ENCODE results near the gene CYP24A1.

The CYP24A1 gene

DNA sequence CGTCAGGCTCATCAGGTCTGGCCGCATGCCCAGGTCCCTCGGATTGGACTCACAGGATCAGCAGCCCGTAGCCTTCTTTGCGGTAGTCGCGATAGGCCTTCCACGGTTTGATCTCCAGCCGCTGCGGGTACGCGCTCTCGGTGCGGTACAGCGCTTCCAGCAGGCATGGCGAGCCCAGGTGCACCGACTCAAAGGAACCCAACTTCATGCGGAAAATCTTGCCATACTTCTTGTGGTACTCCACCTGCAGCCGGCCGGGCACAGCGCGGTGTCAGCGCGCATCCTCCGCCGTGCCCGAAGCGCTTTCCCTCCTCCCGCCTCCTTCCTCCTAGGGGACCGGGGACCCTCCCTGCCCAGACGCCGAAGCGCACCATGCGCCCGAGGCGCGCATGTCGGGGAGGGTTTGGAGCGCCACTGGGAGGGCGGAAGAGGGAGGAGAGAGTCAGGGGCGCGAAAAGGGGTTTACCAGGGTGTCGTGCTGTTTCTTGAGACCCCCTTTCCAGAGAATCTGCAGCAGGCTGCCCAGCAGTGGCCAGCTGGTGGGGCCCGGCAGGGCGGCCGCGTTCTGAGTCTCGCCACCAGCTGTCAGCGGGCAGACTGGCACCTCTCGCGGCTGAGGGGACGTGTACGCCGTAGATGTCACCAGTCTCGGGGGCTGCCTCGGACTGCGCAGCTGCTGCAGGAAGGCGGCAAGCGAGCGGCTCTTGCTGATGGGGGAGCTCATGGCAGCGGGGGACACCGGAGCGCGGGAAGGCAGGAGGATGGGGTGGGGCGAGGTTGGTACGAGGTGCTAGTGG, 732 bp downstream of the CYP24A1 start:
- DNase-seq, result peak; percentile 2

DNA sequence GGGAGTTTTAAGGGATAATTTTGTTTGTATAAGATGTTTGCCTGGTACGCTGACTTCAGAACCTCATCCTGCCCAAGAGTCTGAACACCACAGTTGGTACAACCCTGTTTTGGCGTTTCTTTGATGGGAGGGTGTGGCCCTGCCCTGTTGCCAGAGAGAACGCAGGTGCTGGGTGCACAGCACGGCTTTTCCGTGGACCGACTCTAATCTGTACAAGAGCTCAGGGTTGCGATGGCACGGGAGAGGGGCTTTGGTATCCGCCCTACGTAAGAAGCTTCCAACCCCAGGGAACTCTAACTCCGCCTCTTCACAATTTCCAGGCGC, 1.3 kb downstream of the CYP24A1 start:
- no peak for DNase-seq

DNA sequence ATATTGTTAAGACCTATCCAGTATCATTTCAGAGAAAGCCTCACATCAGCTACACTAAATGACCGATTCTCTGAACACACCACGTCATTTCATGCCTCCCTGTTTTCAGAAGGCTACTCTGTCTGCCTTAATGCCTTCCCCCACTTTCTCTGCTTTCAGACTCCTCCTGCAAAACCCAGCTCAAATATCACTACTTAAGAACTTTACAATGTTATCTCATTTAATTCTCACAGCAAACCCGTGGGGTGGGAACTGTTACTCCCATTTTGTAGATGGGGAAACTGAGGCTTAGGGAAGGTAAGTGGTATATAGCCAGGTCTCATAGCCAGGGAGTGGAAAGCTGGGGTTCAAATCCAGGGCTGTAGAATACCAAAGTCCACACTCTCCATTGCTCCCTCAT, 2.8 kb downstream of the CYP24A1 start:
- no peak for DNase-seq

DNA sequence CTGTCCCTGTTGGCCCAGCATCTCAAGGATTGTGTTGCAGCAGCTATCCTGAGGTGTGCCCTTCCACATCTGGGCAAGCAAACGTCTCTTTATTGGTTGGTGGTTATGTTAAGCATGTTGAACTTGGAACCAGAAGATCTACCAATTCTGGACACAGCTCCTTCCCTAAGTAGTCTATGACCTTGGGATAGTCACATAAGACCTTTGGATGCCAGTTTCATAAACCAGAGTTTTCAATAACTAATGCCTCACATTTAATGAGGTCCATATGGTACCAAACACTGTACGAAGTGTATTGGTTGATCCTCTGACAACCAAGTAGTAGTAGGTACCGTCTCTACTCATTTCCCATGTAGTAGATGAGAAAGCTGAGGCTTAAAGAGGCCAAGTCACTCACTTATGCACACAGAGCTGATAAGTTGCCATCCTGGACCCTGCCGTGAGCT, 3.7 kb downstream of the CYP24A1 start:
- DNase-seq, result no peak

DNA sequence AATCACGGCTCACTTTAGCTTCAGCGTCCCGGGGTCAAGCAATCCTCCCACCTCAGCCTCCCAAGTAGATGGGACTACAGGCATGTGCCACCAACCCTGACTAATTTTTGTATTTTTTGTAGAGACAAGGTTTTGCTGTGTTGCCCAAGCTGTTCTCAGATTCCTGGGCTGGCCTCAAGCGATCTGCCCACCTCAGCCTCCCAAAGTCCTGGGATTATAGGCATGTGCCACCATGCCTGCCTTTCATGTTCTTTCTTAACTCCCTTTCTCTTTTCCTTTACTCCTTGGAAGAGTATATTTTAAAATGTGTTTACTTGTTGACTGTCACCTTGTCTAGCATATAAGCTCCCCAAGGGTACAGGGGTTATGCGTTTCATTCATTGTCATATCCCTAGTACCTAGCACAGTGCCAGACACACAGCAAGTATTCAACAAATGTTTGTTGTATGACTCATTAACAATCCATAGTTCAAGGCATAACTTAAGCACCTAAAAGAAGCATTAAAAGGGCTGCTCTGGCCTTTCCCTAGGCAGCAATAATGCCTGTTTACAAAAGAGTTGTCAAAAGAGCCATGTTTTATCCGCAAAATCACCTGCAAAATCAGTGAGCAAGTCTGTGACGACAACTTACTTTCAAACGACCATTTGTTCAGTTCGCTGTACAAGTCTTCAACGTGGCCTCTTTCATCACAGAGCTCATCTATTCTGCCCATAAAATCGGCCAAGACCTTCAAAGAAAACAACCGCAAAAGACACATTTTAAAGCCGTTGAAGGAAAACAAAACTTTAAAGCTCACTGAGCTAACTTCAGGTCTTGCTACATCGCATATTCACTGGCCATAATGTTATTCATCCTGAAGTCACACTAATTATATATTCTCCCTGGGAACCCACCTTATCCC, 4.6 kb downstream of the CYP24A1 start:
- no peak for DNase-seq

DNA sequence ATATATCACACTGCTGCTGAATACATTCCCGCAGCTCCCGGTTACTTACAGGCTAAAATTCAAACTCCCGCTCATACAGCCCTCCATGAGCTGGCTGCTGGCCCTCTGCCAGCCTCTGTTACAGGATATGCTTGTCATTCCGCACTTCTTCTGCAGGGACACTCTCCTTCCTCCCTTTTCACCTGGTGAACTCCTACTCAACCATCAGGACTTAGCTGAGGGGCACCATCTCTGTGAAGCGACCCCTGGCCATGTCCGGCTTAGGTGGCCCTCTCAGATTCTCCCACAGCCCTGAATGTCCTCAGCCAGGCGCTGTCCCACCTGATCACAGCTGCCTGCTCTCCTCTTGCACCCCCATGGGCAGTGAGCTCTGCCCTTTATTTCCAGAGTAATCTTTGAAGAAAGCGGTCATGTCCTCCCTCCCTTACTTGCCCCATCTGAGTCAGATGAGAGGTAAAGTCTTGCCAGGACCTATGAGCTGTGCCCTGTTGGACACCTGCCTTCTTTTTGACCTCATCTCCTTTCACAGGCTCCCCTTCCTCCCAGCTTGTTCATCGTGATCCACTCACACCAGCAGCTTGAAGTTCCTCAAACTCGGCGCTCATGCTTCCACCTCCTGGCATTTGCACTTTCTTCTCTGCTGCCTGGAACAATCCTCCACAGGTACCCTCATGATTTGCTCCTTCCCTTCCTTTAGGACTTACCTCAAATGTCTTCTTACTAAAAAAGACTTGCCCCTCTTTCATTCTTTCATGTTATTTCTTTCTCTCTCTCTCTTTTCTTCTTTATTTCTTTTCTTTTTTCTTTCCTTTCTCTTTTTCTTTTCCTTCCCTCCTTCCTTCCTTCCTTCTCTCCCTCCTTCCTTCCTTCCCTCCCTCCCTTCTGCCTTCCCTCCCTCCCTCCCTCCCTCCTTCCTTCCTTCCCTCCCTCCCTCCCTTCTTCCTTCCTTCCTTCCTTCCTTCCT, 5.6 kb downstream of the CYP24A1 start:
- DNase-seq, result no peak

DNA sequence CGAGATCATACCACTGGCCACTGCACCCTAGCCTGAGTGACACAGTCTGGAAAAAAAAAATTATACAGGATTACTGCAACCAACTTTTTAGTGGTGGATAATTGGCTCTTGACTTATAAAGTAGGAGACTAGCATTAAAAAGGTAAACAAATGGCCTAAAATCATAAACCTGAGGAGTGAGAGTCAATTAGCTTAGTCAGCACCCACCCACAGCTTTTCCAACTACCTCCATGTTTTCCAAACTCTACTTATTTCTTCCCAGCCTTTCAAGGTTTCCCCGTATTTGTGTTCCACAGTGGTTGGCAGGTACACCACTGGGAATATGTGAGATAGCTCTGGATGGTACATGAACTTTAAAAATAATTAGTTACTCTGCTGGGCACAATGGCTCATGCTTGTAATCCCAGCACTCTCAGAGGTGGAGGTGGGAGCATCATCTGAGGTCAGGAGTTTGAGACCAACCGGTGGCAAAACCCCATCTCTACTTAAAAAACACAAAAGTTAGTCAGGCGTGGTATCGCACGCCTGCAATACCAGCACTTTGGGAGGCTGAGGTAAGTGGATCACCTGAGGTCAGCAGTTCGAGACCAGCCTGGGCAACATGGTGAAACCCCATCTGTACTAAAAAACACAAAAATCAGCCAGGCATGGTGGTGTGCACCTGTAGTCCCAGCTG, 6.7 kb downstream of the CYP24A1 start:
- no peak for DNase-seq

DNA sequence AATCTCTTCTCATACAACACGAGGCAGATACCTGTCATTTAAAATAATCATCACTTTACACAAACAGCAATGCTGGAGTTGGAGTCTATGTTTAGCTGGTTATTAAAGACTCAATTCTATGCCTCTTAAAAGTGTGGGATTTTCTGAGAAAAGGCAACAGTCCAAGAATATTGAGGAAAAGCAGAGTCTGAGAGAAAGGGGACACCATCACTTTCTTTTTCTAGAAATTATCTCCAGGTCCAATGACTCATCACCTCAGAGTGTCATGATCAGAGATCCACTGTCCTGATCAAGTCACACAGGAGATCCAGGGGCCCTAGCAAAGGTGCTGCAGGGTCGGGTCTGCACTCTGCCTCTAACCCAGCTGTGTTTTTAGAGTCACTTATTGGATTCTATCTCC, 8.0 kb downstream of the CYP24A1 start:
- no peak for DNase-seq

DNA sequence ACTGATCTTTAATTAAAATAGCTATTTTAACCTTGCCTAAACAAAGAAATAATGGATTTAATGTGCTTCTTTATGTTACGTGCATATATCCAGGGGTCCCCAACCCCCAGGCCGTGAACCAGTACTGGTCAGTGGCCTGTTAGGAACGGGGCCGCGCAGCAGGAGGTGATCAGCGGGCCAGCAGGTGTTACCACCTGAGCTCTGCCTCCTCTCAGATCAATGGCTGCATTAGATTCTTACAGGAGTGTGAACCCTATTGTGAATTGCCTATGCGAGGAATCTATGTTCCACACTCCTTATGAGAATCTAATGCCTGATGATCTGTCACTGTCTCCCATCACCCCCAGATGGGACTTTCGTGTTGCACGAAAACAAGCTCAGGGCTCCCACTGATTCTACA, 8.8 kb downstream of the CYP24A1 start:
- DNase-seq, result no peak

DNA sequence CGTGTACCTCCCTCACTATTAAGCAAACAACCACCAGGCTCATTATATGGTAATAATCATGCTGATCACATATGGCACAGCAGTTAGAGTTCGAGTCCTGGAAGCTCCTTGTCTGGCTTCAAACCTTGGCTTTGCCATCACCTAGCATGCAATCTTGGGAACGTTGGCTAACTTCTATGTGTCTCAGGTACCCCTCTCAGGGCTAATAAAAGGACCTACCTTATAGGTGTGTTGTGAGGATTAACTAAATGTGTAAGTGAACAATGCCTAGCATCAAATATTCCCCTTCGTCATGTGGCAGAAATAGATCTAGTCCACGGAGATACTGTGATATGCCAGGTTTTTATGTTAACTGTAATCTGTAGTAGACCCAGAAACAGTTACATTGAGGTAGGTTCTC, 10.4 kb downstream of the CYP24A1 start:
- DNase-seq, result no peak

DNA sequence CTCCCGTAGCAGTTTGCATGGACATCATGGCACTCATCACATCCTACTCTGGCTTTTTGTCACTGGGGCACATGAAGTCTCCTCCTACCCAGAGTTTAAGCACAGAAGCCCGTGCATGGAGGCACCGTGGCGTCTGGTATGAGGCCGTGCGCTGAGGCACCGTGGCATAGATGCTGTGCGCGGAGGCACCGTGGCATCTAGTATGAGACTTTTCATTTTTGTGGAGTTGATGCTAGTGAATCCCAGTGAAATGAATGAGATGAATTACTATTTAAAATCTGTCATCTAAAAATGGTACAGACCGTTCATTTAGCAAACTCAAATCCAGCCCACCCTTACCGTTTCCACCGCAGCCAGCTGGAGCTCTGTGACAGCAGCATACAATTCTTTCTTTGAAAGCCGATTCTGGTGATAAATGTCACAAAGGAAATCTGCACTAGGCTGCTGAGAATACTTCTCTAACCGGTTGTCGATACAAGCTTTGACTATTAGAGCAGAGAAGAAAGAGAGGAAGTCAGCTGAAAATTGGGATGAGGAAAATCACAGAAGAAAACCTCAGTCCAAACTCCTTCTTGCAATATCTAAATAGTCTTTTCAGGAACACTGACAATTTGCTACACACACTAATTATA, 11.3 kb downstream of the CYP24A1 start:
- no peak for DNase-seq

DNA sequence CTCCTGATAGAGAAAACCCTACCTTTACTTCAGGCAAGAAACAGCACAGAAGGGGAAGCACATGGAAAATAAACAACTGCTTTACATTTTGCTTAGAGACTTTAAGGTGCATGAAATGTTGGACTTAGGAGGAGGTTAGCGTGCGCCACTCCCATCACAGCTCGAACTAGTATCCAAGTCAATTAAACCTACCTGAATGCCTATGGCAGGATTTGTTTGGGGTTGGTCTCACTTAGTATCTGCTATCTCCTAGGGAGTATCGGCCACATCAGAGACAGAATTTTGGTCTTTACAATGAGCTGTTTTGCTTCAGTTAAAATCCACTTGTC, 12.0 kb downstream of the CYP24A1 start:
- no peak for DNase-seq

DNA sequence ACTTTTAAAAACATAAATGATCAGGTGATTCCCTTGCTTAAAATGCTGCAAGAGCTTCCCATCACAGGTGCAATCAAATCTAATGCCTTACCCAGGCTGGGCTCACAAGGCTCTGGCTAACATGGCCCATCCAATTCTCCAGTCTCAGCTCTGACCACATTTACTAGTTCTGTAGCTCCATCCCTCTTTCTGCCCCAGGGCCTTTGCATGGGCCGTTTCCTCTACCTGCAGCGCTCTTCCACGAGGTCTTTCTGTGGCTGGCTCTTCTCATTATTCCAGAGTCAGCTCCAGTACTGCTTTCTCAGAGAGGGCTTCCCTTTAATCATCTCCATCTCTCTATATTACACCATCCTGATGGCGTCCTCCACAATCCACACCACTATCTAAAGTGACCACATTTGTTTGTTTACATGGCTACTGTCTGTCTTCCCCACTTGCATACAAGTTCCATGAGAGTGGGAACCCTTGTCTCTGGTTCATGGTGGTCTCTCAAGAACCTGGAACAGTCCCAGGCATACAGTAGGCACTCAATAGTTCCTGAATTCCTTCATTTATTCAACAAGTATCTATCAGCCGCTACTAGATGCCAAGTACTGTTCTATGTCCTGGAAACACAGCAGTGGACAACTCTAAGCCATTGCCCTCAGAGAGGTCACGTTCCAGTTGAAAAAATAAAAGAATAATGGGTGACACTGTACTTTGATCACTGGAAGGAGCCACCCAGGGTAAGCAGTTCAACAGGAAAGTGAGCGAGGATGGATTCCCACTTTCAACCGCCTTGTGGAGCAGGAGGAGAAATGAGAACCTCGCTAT, 12.6 kb downstream of the CYP24A1 start:
- no peak for DNase-seq

DNA sequence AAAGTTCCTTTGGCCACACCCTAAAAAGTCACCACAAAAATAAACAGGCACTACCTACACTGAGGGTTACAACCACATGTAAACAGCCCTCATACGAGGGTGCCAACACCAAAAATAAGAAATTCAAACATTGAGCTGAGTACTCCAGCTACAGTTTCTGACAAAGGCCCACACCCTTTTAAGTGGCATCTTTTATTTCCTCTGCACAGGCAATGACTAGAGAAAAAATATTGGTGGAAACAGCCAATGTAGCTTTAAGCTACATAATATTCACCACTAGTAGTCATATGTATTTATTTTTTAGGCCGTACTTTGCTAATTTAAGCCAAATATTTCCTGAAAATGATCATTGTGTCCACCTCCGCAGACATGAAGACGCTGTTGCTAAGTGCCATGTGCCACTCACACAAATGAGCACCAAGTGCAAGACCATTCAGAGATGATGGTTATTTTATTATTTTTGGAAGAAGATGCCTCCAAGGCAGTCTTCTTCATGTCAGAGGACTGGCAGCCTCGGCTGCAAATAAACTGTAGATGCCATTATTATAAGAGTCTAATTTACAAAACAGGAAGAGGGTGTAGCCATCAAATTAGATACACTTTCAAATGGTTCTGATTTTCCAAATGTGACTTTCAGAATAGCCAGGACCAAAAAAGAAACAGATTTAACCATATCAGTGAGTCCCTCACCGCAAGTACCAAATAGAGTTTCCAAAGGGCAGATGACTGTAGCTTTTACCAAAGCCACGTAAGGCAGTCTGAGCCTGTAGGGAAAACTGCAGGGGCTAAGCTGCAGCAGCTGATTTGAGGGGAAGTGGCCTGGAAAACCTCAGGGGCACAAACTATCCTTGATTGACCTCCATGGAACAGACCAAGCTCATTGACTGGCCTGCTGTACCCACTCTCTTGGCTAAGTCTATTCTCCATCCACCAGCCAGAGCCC, 13.4 kb downstream of the CYP24A1 start:
- DNase-seq, result no peak

DNA sequence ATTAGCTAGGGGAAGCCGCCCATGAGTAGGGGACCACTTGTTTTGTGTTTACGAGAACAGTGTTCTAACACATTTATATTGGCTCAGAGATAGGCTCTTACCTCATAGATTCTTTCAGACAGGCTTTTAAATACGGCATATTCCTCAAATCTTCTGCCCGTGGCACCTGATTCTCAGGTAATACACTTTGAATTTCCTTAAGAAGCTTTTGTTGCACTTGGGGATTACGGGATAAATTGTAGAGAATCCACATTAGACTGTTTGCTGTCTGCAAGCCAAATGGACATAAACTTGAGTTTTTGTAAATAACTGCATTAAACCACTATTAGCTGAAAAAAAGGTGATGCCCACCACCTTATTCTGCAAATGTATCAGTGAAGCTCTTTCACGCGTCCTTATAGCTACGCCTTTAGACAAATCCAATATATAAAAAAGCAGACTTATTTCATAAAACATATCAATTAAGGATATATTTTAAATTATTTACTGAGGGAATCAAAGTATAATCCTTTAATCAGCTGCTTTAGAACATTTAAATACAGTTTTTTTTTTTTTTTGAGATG, 14.8 kb downstream of the CYP24A1 start:
- DNase-seq, result no peak

DNA sequence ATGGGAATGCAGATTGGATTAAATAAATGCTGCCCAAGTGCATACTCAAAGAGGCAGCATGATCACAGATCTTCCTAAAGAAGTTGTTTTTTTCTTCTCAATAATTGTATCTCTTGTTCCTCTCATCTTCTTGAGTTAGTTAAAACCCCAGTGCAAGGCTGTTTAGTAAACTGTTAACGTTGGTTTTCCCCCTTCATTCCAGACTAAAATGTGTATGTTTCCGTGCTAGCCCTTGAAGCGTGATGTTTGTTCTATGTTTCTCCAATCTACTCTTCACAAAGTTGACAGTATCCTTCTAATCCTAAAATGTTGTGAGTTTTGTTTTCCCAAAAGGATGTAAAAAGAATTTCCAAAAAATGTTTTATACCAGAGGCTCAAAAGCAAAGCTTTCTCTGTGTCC, 15.6 kb downstream of the CYP24A1 start:
- DNase-seq, result no peak

DNA sequence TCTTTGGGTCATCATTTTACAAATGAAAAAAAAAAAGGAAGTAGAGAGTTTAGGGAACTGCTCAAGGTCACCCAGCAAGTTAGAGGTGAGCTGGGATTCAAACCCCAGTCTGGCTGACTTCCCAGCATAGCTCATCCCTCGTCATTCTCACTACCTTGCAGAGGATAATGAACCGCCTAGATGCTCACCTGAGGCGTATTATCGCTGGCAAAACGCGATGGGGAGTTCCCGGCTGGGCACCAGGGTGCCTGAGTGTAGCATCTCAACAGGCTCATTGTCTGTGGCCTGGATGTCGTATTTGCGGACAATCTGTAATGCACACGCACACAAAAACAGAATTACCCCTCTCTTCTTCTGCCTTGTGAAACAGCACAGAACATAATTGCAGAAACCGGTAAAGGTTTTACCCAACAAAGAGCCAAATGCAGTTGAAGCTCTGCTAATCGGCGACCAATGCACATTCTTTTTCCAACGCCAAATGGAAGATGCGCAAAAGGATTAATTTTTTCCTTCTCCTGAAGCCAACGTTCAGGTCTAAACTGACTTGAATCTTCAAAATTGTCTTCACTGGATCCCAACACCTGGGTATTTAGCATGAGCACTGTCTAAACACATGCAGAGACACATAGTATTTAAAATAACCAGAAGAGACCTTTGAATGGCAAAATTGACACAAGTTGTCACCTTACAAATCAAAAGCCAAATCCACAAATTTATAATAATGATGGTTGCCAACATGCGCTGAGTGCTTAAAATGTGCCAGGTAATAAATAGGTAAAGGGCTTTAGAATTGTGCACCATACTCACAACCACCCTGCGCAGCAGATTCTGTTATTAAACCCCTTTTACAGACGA, 16.6 kb downstream of the CYP24A1 start:
- no peak for DNase-seq

DNA sequence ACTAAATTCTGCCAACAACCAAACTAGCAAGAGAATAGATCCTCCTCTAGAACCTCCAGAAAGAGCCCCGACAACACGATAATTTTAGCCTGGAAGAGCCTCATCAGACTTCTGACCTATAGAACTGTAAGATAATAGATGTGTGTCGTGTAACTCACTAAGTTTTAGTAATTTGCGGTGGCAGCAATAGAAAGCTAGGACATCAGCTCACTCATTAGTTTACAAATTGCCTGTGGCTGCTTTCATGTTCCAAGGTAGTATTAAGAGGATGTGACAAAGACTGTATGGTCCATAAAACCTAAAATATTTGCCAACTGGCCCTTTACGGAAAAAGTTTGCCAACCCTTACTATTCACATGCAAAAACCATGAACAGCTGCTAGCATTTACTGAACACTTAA, 17.3 kb downstream of the CYP24A1 start:
- DNase-seq, result no peak

Data from NCI-H1092 (cell line).